ENCODE data around the gene ITGAD.

GRCh38 chr16:31467151-31467773, 74.1 kb downstream of the ITGAD start:
- TF ChIP-seq CTCF (conservative IDR thresholded peaks at IDR 0.05; ENCODE audit: low read depth in 2 of 2): no peak
- no peak for TF ChIP-seq NANOG (IDR thresholded peaks at IDR 0.05; ENCODE audit: borderline replicate concordance)
- TF ChIP-seq POLR2AphosphoS5 (IDR thresholded peaks at IDR 0.05; ENCODE audit: low read depth): no peak
- TF ChIP-seq EZH2 (IDR thresholded peaks at IDR 0.05; ENCODE audit: low read depth, unreplicated experiment): no peak
- TF ChIP-seq REST (IDR thresholded peaks at IDR 0.05; ENCODE audit: unreplicated experiment): no peak
- TF ChIP-seq ZNF462 (CRISPR knock-in tag; IDR thresholded peaks at IDR 0.05): no peak

Data from GM23338 (cell line).